ENCODE measurements around the gene FANCD2OS.
A peak's percentile ranks its signal among the peaks of the same experiment; 100 is the strongest.
"Not testable (repeated sequence)": the region's sequence is repeated elsewhere in the genome, so short reads cannot be mapped to it uniquely, and the experiment has no call there.

Gene FANCD2OS, protein sequence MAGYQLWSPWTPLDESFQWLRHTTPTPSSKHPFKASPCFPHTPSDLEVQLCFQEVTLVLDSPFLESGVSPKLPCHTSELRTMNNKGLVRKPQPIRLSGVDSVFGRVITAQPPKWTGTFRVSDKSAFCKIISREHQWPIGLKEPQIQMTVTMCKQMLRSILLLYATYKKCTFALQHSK

GRCh38 chr3:10108091-10108490 lies at the start of gene FANCD2OS:
TSS of gene FANCD2OS (minus strand) at chr3:10108255. CDS start at chr3:10104774, 3,481 bp downstream.
- no peak for DNase-seq (ENCODE audit: low read depth in 3 of 3)

- DNase-seq (ENCODE audit: low read depth in 3 of 3), result no peak
These were observed 49.0 kb upstream of the FANCD2OS start for GRCh38 chr3:10157031-10157430.

DNA sequence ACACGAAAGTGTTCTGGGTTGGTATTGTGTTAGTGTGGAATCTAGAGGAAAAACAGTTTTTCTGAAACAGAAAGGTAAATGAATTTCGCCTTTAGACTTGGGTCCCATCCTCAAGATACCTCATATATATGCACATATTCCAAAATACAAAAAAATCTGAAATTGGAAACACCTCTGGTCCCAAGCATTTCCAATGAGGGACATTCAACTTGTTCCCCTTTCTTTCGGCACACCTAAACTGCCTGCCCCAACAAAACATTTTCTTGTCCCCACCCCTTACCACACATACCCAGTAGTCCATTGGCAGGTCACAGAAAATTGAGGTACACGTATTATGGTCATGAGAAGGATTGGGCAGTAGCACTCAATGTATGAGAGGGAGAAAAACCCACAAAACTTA lies 47.6 kb upstream of the FANCD2OS start:
- DNase-seq (ENCODE audit: low read depth in 3 of 3), result no peak

GRCh38 chr3:10155123-10155472 lies 47.0 kb upstream of the FANCD2OS start:
- no peak for DNase-seq (ENCODE audit: low read depth in 3 of 3)

- no peak for DNase-seq (ENCODE audit: low read depth in 3 of 3)
These were observed 46.5 kb upstream of the FANCD2OS start for GRCh38 chr3:10154335-10155122.

GRCh38 chr3:10150987-10151386 lies 42.9 kb upstream of the FANCD2OS start:
- no peak for DNase-seq (ENCODE audit: low read depth in 3 of 3)

- DNase-seq (ENCODE audit: low read depth in 3 of 3), result no peak
These were observed 41.2 kb upstream of the FANCD2OS start for GRCh38 chr3:10149226-10149625.

DNA sequence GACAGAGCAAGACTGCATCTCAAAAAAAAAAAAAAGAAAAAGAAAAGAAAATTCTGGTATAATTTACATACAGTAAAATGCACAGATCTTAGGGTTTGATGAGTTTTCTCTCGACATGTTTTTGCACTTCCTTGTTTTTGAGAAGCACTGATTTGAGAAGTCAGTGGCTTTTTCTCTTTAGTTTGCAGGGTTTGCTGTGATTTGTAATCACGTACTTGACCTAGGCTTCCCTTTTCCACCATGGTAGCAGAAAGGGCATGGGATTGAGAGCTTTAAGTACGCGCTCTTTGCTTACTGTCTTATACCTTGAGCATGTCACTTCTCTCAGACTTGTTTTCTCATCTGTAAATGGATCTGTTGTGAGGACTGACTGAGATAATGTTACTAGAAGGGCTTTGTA lies 37.6 kb upstream of the FANCD2OS start:
- no peak for DNase-seq (ENCODE audit: low read depth in 3 of 3)

GRCh38 chr3:10142707-10143560 lies 34.9 kb upstream of the FANCD2OS start:
- peak in 1 of 3 experiments; percentile 18 for DNase-seq (ENCODE audit: low read depth in 3 of 3)

GRCh38 chr3:10140996-10141546 lies 33.0 kb upstream of the FANCD2OS start:
- DNase-seq (ENCODE audit: low read depth in 3 of 3), result no peak

DNA sequence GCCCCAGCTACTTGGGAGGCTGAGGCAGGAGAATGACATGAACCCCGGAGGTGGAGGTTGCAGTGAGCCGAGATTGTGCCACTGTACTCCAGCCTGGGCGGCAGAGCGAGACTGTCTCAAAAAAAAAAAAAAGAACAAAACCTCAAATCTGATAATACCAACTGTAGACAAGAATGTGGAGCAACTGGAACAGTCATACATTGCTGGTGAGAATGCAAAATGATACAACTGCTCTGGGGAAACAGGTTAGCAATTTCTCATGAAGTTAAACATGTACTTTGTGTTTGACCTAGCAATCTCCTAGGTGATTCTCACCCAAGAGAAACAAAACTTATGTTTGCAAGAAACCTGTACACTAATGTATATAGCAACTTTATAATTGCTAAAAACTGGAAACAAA lies 29.1 kb upstream of the FANCD2OS start:
- no peak for DNase-seq (ENCODE audit: low read depth in 3 of 3)

DNA sequence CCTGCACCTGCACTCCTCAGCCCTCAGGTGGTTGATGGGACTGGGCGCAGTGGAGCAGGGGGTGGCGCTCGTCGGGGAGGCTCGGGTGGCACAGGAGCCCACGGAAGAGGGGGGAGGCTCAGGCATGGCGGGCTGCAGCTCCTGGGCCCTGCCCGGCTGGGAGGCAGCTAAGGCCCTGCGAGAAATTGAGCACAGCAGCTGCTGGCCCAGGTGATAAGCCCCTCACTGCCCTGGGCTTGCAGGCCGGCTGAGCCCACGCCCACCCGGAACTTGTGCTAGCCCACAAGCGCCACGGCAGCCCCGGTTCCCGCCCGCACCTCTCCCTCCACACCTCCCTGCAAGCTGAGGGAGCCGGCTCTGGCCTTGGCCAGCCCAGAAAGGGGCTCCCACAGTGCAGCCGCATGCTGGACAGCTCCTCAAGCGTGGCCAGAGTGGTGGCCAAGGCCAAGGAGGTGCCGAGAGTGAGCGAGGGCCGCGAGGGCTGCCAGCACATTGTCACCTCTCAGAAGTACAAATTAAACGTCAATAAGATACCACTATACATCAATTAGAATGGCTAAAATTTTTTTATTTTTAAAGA lies 28.5 kb upstream of the FANCD2OS start:
- no peak for DNase-seq (ENCODE audit: low read depth in 3 of 3)

GRCh38 chr3:10135872-10136271 lies 27.8 kb upstream of the FANCD2OS start:
- not testable (repeated sequence) for DNase-seq (ENCODE audit: low read depth in 3 of 3)

- no peak for DNase-seq (ENCODE audit: low read depth in 3 of 3)
These were observed 14.7 kb upstream of the FANCD2OS start for GRCh38 chr3:10122724-10123123.

GRCh38 chr3:10121064-10121463 lies 13.0 kb upstream of the FANCD2OS start:
- DNase-seq (ENCODE audit: low read depth in 3 of 3), result no peak

- DNase-seq (ENCODE audit: low read depth in 3 of 3), result no peak
These were observed 11.3 kb upstream of the FANCD2OS start for GRCh38 chr3:10119376-10119775.

DNA sequence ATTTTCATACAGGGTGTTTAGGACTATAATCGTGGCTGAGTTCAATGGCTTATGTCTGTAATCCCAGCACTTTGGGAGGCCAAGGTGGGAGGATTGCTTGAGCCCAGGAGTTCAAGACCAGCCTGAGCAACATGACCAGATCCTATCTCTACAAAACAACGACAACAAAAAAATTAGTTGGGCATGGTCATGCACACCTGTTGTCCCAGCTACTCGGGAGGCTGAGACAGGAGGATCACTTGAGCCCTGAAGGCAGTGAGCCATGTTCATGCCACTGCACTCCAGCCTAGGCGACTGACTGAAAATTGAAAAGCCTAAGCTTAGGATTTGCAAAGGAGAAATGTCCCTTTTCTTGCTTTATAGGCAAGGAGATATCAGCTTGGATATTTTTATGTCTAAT lies 8.9 kb upstream of the FANCD2OS start:
- DNase-seq (ENCODE audit: low read depth in 3 of 3), result no peak

- no peak for DNase-seq (ENCODE audit: low read depth in 3 of 3)
These were observed 8.0 kb upstream of the FANCD2OS start for GRCh38 chr3:10116138-10116460.

- peak; percentile 86 to 94 (median 89) for DNase-seq (ENCODE audit: low read depth in 3 of 3)
These were observed 7.5 kb upstream of the FANCD2OS start, which contains the start of gene BRK1 for GRCh38 chr3:10115326-10116137. TSS of gene BRK1 (plus strand) at chr3:10115675. CDS start at chr3:10115702, 27 bp downstream.

GRCh38 chr3:10106919-10107318 lies 1.1 kb downstream of the FANCD2OS start:
- DNase-seq (ENCODE audit: low read depth in 3 of 3), result no peak

DNA sequence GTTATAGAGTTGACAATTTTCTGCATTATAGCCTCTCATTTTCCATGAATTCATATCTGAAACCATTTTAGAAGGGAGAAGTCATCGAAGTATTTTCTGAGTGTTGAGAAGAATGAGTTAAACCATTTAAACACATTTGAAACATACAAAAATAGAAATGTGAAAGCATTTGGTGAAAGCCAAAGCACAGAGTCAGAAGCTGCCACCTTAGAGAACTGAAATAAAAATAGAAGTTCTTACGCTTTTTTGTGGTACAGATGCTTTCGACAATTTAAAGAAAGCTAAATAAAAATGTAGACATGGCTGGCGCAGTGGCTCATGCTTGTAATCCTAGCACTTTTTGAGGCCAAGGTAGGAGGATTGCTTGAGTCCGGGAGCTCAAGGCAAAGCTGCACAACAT lies 9.0 kb downstream of the FANCD2OS start:
- DNase-seq (ENCODE audit: low read depth in 3 of 3), result no peak
